Heart right ventricle (tissue), 16 donors: ENCODE measurements around the gene NEDD4. TPM values are rescaled to one million over a fixed set of nuclear protein-coding genes. Genes with fewer than 3 reads are reported as not detected.
A peak's percentile ranks its signal among the peaks of the same experiment; 100 is the strongest.

Experiments used
- ATAC-seq, 8 donors: fragments of 200-7000 bp; cut with Tn5 transposase; one replicate each; pipeline ENCODE4 v1.9.1; 2020; ENCODE audit warnings: mild to moderate bottlenecking in 8 of 8, moderate library complexity in 8 of 8, moderate number of reproducible peaks in 1 of 8
- DNase-seq, 2 donors: peaks; one replicate each; pipeline ENCODE4 v3.0.0-alpha.2; 2020
- H3K27ac ChIP-seq, 10 donors: fragments of 200-600 bp; sonication (generic) in 2 of 10; one replicate each; pipeline versions ENCODE4 v1.5.0 to v1.8.0; 2020 to 2022; ENCODE audit warnings: mild to moderate bottlenecking in 3 of 10
- H3K27me3 ChIP-seq, 7 donors: fragments of 200-600 bp; one replicate each; pipeline ENCODE4 v1.8.0; 2021 to 2022; ENCODE audit warnings: mild to moderate bottlenecking in 2 of 7
- H3K36me3 ChIP-seq, 9 donors: fragments of 200-600 bp; sonication (generic) in 1 of 9; one replicate each; pipeline versions ENCODE4 v1.5.0 to v1.8.0; 2020 to 2022; ENCODE audit warnings: mild to moderate bottlenecking in 2 of 9
- H3K4me1 ChIP-seq, 9 donors: fragments of 200-600 bp; sonication (generic) in 1 of 9; one replicate each; pipeline versions ENCODE4 v1.5.0 to v1.8.0; 2020 to 2022; ENCODE audit warnings: mild to moderate bottlenecking in 4 of 9
- H3K4me3 ChIP-seq, 10 donors: fragments of 200-600 bp; sonication (generic) in 2 of 10; one replicate each; pipeline versions ENCODE4 v1.5.0 to v1.8.0; 2020 to 2022; ENCODE audit warnings: mild to moderate bottlenecking in 7 of 10, moderate library complexity in 2 of 10
- H3K9me3 ChIP-seq, 11 donors: fragments of 200-600 bp in 10 of 11; sonication (generic) in 2 of 11; one replicate each; pipeline versions ENCODE4 v1.5.0 to v1.8.0; 2013 to 2022; ENCODE audit warnings: mild to moderate bottlenecking in 2 of 11, control low read depth in 1 of 11, moderate library complexity in 1 of 11
- WGBS, 2 donors: extraction: QIAGEN DNeasy Blood & Tissue Kit; methylation state at CpG; one replicate each; pipeline ENCODE4 v1.1.7; 2013; ENCODE audit warnings: inconsistent platforms in 1 of 2; 5-methylcytosine and 5-hydroxymethylcytosine counted together
- intact Hi-C, 10 donors: fragments of 100-400 bp; cut with DNase I; formaldehyde crosslinking; loops; one replicate each; pipeline versions ENCODE4 v1.11.1 to v1.14.2; 2022
- polyA plus RNA-seq, 2 donors: library from polyadenylated mRNA; stranded (reverse); fragments of 200-250 nt; gene quantifications; one replicate each; pipeline ENCODE4 v1.2.3, GENCODE V29; 2013
- total RNA-seq, 10 donors: library from RNA; stranded (reverse); fragmentation: NEBNext Ultra II Directional in 3 of 10; extraction: Animal tissue kit (Norgen Biotek cat#: 25700) in 3 of 10; gene quantifications; one replicate each; pipeline versions ENCODE4 v1.2.1 to v1.2.4, GENCODE V29; 2021 to 2023
- TF ChIP-seq, protein P1 (sequence below), 9 donors: fragments of 200-600 bp; sonication (generic) in 2 of 9; IDR thresholded peaks; one replicate each; pipeline versions ENCODE4 v1.5.0 to v1.8.0; 2021 to 2022; ENCODE audit warnings: antibody characterized with exemption in 9 of 9, mild to moderate bottlenecking in 5 of 9, moderate library complexity in 1 of 9
- donor health status: Arrhythmogenic right ventricular cardiomyopathy.
- donor health status: ischemic (EF 13 %, LVEDD 7.1; RV severe dilation, severe dysfunction).
- donor health status: healthy with polysubstance abuse.
- donor health status: DM: no; HTN: yes; CAD: no.
- donor health status: DM: no; HTN: no; CAD: no.
- donor health status: ischemic (EF 25% LVEDD 6.9; RV normal size, moderate dysfunction).
- donor health status: ischemic (EF 25% LVEDD 5.7; RV mildly dilated, moderate dysfunction).
- donor health status: healthy.
- donor health status: DM: yes; HTN: yes; CAD: no.
- donor health status: Ischemic cardiomyopathy.
- donor health status: ischemic (EF 35%, LVEDD 5.7; RV mildly dilated, moderate dysfunction).
- donor health status: nonischemic (EF 11% LVEDD 7.7; RV severe dilation, severe dysfunction).
- donor health status: DM: yes; HTN: yes; CAD: no.
- donor health status: PGD.
- donor health status: ischemic (EF 29% LVEDD 5.4; RV normal size, mild dysfunction).
- donor health status: nonischemic (EF 23%, LVEDD 6.1; RV moderate dilation, normal function).

The NEDD4 gene
- total and polyA plus RNA-seq, 12 donors, result 3.5 to 11.5 (median 8.7) TPM

DNA sequence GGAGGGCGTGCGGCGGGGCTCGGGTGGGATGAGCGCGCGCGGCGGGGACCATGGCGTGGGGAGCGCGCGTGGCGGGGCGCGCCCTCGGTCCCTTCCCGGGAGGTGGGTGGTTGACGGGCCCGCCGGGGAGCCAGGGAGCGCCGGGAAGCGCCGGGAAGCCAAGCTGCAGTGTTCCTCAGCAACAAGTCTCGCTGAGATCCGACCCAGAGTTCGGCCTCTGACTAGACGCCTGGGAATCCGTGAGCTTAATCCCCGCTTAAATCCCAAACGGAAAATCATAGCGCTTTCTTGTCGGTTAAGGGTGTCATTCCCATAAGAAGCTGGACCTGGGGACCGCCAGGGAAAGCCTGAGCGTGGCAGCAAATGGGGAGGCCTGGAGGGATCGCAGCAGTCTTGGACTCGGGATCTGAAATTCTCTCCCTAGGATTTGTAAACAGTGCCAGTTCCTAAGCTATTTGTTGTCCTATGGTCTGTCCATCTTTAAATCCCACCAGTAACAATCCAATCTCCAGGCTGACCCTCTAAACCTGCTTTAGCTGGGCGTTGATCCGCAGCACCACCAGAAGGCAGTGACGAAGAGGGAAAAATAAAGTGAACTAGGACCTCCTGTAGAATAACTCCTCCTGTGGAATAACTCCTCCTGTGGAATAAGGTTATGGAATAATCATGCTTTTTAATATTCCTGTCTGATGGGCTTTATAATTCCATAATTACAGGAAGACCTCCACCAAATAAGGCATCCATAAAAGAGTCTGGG lies 570 bp upstream of the NEDD4 start:
- peaks cover 0 to 5% (median 0%) of the 10 kb centered on the region in 9 donors for H3K36me3 ChIP-seq
- ATAC-seq, result peak in 6 of 8 donors; percentile 2 to 26 (median 8)
- peak overlapping the region; percentile 66 to 95 (median 92) for H3K4me3 ChIP-seq
- 0% methylated on average over 34 to 41 of the region's 41 CpGs for WGBS, 2 donors
- H3K27me3 ChIP-seq, result no peaks in the 10 kb centered on the region
- intact Hi-C loops, result loop anchor here in 6 of 10 donors (5.0 to 10.0 kb wide), 6 partner anchors 48 to 253 kb away; partner anchors contain the start of gene RFX7 (in 2 of the 6)
- no peaks in the 10 kb centered on the region for H3K9me3 ChIP-seq
- DNase-seq, result no peak
- TF ChIP-seq, protein P1, sequence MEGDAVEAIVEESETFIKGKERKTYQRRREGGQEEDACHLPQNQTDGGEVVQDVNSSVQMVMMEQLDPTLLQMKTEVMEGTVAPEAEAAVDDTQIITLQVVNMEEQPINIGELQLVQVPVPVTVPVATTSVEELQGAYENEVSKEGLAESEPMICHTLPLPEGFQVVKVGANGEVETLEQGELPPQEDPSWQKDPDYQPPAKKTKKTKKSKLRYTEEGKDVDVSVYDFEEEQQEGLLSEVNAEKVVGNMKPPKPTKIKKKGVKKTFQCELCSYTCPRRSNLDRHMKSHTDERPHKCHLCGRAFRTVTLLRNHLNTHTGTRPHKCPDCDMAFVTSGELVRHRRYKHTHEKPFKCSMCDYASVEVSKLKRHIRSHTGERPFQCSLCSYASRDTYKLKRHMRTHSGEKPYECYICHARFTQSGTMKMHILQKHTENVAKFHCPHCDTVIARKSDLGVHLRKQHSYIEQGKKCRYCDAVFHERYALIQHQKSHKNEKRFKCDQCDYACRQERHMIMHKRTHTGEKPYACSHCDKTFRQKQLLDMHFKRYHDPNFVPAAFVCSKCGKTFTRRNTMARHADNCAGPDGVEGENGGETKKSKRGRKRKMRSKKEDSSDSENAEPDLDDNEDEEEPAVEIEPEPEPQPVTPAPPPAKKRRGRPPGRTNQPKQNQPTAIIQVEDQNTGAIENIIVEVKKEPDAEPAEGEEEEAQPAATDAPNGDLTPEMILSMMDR (IDR thresholded peaks at IDR 0.05), result peak in 3 of 9 donors; percentile 29 to 41 (median 35)
- peak overlapping the region; percentile 92 to 99 (median 96) for H3K27ac ChIP-seq
- peaks cover 0 to 36% (median 24%) of the 10 kb centered on the region in 9 donors for H3K4me1 ChIP-seq

DNA sequence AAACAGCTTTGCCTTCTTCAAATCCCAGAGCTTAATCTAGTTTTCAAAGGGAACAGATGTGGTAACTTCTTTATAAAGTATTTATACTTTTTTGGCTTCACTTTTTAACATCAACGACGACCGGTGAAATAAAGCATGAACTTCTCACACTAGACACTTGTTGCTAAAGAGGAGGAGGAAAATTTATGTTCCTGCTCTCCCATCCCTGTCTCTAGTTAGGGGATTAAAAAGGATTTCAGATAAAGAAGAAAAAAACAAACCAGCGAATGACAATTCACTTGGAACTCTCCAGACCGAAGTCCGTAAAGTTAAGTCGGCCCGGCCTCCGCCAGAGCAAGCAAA lies 672 bp downstream of the NEDD4 start:
- 0 to 2% methylated on average over 9 of the region's 9 CpGs for WGBS, 2 donors
- no peak for DNase-seq

DNA sequence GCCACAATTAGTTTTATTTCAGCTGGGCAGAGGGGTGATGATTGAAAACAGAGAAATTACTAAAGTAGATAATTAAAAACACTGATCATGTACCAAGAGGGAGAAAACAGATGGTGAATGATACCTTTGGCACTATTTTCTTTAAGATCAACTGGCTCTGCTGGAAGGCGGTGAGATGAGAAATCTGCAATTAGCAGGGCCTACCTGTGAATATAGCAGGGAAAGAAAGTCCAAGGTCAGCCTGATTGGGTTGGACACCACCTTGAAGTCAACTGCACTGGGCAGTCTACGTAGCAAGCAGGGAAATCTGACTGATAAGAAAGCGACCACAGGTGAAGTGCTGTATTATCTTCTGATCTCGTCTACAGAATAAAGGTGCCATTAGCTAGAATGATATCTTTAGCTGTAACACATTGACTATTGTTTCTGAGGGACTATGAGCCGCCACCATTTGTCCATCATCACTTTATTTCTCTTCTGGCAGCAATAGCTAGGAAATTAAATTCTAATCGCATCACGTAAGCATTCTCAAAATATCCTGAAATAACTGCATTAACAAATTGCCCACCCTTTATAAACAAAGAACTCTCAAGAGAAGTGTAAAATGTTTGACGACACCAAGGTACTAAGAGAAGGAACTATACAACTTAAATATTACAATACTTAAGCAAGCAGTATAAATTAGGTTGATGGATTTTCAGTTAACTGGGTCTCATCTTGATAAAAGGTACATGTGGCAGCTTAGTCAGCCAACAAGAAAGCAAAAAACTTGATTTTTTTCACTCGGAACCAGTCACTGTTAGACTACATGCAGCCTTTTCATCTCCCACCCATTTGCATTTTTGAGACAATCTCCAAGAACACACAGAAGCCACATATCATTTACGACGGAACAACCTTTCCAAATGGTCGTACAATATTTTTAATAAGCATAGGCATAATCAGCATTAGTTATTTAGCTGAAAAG lies 1.3 kb downstream of the NEDD4 start:
- no peaks in the 10 kb centered on the region for H3K27me3 ChIP-seq
- H3K9me3 ChIP-seq, result no peaks in the 10 kb centered on the region
- H3K4me1 ChIP-seq, result peaks cover 0 to 36% (median 24%) of the 10 kb centered on the region in 9 donors
- peak overlapping the region; percentile 66 to 95 (median 92) for H3K4me3 ChIP-seq
- intact Hi-C loops, result loop anchor here in 6 of 10 donors (5.0 to 10.0 kb wide), 6 partner anchors 50 to 255 kb away; partner anchors contain the start of gene RFX7 (in 2 of the 6)
- 43 to 50% methylated on average over 12 of the region's 12 CpGs for WGBS, 2 donors
- no peak for DNase-seq
- H3K27ac ChIP-seq, result peak overlapping the region in 9 of 10 donors; percentile 92 to 99 (median 96)
- no peak for ATAC-seq
- TF ChIP-seq, protein P1 (IDR thresholded peaks at IDR 0.05), result no peak
- peaks cover 0 to 5% (median 0%) of the 10 kb centered on the region in 9 donors for H3K36me3 ChIP-seq

More for the DNA sequence above, 672 bp downstream of the NEDD4 start:
- Histone ChIP-seq H3K9me3 (no peaks in the 10 kb centered on the region), H3K27me3 (no peaks in the 10 kb centered on the region), H3K27ac (peak overlapping the region; percentile 92 to 99 (median 96)), H3K36me3 (peaks cover 0 to 5% (median 0%) of the 10 kb centered on the region in 9 donors), H3K4me1 (peaks cover 0 to 36% (median 24%) of the 10 kb centered on the region in 9 donors), H3K4me3 (peak overlapping the region; percentile 66 to 95 (median 92))
- TF ChIP-seq, protein P1 (IDR thresholded peaks at IDR 0.05), result no peak
- intact Hi-C loops, result loop anchor here in 6 of 10 donors (5.0 to 10.0 kb wide), 6 partner anchors 50 to 255 kb away; partner anchors contain the start of gene RFX7 (in 2 of the 6)
- ATAC-seq, result no peak

DNA sequence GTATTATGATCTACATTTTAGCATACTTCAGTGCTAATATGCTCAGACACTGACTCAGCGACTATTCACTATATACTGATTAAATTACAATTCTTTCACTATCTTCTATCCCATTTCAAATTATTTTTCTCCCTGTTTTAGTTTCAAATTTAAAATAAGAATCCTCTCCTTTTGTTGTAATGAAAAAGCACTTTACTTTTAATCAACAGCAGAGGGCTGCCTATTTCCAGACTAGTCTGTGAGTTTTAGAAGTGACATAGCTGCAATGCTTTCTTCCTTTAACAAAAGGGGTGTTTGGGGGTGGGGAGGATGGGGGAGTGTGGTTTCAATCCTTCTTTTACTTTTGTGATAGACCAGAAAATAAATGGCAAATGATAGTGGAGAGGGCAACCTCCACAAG lies 2.4 kb downstream of the NEDD4 start:
- H3K27me3 ChIP-seq, result no peaks in the 10 kb centered on the region
- peak overlapping the region in 3 of 10 donors; percentile 95 to 99 (median 96) for H3K27ac ChIP-seq
- H3K4me3 ChIP-seq, result no peak overlapping the region
- TF ChIP-seq, protein P1 (IDR thresholded peaks at IDR 0.05), result no peak
- peaks cover 0 to 36% (median 24%) of the 10 kb centered on the region in 9 donors for H3K4me1 ChIP-seq
- intact Hi-C loops, result loop anchor here in 6 of 10 donors (5.0 to 10.0 kb wide), 6 partner anchors 51 to 256 kb away; partner anchors contain the start of gene RFX7 (in 2 of the 6)
- peaks cover 0 to 5% (median 0%) of the 10 kb centered on the region in 9 donors for H3K36me3 ChIP-seq
- no peaks in the 10 kb centered on the region for H3K9me3 ChIP-seq
- 94 to 98% methylated on average over 1 of the region's 1 CpG for WGBS, 2 donors
- no peak for ATAC-seq
- DNase-seq, result no peak
